Suprapubic skin (tissue), 4 donors: Measurements from ENCODE around the gene ADK.

Experiments used
- CTCF ChIP-seq, 2 donors: fragments of 200-600 bp in 1 of 2; fragments of 450-650 bp in 1 of 2; sonication (generic) in 1 of 2; IDR thresholded peaks; one replicate each; pipeline ENCODE4 v1.5.1; 2016 to 2019; ENCODE audit warnings: antibody characterized with exemption in 2 of 2, mild to moderate bottlenecking in 1 of 2, moderate library complexity in 1 of 2
- EP300 ChIP-seq: sonication (generic); formaldehyde crosslinking; IDR thresholded peaks from one replicate; pipeline ENCODE4 v1.6.1; 2017; ENCODE audit warnings: antibody characterized with exemption
- POLR2A ChIP-seq, 2 donors: fragments of 450-650 bp; IDR thresholded peaks; one replicate each; pipeline ENCODE4 v1.6.1; 2017; ENCODE audit warnings: antibody characterized with exemption in 2 of 2, mild to moderate bottlenecking in 2 of 2, moderate library complexity in 2 of 2
- POLR2AphosphoS5 ChIP-seq, 3 donors: sonication (generic); formaldehyde crosslinking; IDR thresholded peaks; one replicate each; pipeline ENCODE4 v1.6.1; 2017; ENCODE audit warnings: antibody characterized with exemption in 3 of 3

GRCh38 chr10:74333174-74333573 lies 182.2 kb downstream of the ADK start:
- TF ChIP-seq EP300 (no peak), CTCF (IDR thresholded peaks at IDR 0.05) (no peak), POLR2AphosphoS5 (IDR thresholded peaks at IDR 0.05) (no peak), POLR2A (IDR thresholded peaks at IDR 0.05) (no peak)
